Kidney capillary endothelial cell (primary cell): ENCODE measurements around the gene PTGDR2.

Source experiments
- DNase-seq: peaks from one replicate; pipeline ENCODE4 v3.0.0-alpha.2; 2018; ENCODE audit warnings: low spot score

The PTGDR2 gene

DNA sequence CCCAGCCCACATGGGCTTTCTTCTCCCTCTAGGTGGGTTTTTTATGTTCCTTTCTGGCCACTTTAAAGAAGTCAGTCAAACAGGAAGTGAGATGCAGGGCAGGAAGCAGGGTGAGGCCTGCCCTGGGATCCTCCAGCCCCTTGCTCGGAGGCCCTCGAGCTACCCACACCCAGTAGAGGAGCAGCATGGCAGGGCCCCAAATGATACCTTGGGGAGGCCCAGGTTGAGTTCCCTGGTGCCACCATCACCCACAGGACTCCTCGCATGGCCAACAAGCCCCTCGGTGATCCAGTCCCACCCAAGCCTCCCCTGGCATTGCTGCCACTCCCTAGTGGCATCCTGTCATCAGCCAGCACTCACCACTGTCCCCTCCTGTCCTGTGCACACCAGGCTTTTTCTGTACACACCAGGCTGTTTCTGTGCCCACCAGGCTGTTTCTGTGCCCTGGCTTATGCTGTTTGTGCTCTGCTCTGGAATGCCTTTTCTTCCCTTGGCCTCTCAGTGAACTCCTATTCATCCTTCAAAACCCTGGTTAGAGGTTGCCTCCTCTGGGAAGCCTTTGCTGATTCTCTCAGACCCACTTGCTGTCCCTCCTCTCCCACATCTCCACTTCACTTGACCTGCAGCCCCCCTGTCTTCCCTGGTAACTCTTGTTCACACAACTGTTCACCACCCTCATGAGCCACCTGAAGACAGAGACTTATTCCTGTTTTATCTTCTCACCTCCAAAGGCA lies 3.1 kb upstream of the PTGDR2 start:
- no peak for DNase-seq

DNA sequence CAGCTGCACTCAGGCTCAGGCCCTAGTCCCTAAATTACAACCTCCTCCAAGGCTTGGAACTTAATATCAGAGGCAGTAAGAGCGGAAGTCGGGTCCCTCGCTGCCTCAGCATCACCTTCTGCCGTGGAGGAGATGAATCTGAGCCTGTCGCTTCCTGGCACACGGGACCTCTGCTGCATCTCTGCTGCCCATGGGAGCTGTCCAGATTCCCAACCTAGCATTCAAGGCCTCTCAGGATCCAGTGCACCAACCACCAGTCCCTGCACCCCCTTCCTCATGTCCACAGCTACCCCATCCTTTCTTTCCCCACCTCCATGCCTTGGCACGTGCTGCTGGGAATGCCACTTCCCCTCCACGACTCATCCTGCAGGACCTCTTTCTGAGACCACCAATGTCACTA lies 2.5 kb upstream of the PTGDR2 start:
- no peak for DNase-seq

DNA sequence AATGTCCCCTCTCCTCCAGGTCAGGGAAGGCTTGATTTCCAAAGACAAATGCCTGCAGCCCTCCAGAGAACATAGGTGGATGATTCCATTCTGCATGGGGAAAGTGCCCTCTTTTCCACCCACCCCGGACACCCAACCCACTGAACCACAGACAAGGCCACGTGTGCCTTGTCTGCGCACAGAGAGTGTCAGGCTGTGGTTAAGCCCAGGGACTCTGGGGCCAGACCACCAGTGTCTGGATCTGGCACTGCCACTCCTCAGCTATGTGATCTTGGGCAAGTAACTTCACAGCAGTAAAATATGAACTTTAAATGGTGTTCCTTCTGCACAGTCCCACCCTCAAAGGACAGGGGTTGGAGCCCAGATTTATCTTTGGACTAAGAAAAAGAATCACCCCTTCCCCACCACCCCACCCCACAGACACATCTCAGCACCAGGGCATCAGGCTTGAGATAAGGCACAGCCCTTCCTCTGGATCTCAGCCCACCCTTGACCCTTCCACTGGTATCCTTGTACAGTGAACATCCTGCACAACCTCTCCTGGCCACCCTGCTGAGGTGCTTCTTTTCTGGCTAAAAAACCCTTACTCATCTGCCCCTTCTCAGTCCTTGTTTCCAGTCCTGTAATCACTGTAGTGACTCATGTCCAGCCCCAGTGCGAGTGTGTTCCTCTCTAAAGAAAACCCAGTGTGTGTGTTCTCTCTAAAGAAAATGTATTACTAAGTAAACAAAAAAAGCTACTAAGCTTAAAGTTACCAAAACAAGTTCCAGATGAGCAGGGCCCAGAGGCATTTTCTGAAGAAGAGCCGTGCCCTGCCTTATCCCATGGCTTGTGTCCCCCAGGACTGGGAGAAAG lies 1.9 kb upstream of the PTGDR2 start:
- no peak for DNase-seq

DNA sequence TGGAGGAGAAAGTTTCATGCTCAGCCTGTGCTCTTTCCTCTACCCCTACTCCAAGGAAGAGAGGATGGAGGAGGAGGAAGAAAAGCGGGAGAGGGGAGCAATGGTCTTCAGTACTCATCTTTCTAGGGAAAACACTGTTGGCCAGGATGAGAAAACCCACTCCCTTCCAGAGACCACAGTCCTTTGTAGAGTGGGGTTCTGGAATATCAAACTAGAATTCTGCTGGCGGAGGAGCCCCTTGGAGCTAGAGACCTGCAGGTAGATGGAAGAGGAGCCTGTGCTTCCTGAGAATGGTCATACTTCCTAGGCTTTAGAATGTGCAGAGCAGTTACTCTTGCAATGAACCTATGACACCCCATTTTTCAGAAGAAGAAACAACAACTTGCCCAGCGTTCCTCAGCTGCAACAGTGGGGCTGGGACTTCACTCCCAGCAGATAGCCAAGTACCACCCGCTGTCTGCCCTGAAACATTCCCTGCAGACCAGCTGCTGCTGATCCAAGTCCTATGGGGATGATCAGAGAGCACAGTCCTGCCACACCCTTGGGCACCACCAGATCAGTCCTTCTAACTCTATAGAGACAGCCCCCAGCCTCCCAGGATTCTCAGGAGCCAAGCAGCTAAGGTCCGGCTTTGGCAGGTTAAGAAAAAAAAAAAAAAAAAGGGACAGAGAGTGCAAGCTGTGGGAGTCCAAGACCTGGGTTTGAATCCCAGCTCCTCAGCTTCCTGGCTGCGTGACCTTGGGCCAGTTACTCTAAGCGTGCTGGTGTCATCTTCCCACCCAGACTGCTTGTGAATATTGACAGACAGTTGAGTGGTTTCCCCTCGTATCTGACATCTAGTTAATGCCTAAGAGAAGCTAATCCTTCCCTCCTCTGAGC lies 664 bp downstream of the PTGDR2 start:
- no peak for DNase-seq

DNA sequence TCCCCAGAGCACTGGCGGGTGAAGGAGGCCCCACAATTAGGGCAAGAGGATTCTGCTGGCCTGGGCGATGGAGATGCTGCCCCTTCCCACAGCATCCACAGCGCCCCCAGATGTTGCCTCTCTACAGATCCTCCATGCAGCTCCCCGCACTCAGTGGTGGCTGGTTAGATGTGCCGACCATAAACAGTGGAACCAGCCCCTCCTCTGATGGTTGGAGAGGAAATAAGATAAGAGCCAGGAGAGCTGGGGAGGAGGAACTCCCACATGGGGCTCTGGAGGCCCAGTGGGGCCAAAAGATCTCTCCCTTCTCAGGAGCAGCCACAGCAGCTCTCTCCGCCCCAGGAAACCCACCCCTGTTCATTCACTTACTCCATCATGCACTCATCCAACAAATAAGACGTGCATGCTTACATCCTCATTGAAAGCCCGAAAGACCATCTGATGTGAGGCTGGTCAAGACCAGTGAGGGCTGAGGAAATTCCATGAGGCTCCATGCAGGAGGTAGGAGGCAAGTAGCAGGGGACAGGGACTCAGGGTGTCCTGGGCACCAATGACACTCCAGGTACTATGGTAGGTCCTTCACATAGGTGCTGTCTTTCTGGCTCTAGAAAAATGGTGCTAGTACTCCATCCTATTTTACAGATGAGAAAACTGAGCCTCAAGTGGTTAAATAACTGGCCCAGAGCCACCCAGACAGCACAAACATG lies 1.5 kb downstream of the PTGDR2 start:
- no peak for DNase-seq

DNA sequence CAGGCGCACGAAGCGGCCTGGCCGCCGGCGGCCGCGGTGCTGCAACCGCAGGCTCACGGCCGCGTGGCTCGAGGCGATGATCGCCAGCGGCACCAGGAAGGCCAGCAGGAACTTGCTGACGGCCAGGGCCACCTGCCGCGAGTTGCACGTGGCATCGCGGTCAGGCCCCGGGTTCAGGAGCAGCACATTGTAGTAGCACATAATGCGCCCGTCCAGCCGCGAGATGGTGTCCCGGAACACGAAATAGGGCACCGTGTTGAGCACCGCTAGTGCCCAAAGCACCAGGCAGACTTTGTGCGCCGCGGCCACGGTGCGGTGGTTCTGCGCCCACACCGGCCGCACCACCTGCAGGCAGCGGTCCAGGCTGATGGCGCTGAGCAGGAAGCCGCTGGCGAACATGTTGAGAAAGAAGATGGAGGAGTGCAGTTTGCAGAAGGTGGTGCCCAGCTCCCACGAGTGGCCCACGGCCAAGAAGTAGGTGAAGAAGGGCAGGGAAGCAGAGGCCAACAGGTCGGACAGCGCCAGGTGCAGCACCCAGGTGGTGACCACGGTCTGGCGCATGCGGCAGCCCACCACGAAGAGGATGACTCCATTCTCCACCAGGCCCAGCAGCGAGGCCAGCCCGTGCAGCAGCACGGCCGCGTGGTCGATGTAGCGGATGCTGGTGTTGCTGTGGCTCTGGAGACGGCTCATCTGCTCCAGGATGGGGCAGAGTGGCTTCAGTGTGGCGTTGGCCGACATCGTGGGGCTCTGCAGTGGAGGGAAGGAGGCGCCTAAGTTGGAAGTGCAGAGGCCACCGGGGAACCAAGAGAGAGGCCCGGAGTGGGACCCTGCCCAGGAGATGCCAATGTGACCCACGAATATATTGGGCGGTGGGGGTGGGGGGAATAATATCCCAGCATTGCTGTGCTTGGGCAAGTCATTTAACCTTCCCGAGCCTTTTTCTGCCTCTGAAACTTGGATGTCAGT lies 2.5 kb downstream of the PTGDR2 start:
- no peak for DNase-seq

DNA sequence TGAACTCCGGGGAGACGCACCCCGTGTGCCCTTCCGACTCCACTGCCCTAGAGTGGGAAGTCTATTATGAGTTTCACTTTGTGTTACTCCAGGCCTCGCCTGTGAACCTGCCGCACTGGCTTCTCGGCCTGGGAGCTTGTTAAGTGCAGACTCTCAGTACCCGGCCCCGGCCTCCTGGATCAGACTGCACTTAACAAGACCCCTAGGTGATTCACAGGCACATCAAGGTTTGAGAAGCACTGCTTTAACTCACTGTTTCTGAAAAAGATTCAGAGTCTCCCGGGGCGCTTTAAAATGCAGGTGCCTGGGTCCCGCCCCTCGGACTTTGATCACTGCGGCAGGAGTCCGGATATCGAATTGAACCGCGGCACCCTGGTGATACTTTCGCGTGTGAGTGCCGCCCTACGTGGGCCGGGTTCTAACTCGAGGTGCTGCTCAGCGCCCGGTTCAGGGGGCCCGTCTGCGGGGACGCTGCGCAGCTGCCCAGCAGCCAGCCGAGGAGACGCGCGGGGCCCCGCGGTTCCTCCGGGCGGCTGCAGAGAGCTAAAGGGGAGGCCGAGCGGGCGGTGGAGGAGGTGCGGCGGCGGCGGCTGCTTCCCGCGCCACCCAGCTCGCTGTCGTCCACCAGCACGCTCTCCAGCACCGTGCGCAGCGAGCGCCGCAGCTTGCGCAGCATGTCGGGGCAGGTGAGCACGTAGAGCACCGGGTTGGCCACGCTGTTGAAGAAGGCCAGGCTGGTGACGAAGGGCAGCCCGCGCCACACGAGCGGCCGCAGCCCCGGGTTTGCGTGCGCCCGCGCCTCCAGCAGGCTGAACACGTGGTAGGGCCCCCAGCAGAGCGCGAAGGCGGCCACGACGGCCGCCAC lies 3.4 kb downstream of the PTGDR2 start:
- no peak for DNase-seq

DNA sequence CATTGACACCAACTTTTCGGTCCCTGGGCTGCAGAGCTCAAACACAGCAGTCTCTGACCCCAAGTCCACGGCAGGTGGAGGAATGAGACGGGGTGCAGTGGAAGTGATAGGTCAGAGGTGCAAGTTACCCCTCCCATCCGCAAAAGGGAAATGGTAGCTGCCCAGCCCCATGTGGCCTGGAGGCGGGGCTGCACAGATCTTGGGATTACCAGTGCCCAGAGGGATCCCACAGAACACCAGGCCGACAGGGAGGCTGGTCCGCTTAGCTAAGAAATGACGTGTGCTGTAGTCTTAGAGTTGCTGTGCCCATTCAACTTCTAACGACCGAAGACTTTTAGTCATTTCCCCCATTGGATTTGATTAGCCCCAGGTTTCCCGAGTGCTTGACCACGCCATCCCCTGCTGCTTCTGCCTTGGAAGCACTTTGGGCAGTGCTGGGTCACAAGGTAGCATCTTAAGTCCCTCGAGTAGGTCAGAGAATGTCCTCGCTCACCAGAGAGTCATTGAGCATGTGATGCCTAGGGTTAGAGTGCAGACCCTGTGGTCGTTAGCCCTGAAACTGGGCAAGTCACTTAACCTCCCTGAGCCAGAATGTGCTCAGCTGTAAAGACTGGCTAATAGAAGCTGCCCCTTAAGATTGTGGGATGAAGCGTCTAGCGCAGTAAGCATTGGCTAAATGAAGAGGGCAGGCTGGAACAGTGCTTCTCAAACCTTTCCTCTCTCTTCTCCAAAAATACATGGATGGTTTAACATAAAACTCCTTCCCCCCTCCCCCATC lies 4.2 kb downstream of the PTGDR2 start:
- no peak for DNase-seq

DNA sequence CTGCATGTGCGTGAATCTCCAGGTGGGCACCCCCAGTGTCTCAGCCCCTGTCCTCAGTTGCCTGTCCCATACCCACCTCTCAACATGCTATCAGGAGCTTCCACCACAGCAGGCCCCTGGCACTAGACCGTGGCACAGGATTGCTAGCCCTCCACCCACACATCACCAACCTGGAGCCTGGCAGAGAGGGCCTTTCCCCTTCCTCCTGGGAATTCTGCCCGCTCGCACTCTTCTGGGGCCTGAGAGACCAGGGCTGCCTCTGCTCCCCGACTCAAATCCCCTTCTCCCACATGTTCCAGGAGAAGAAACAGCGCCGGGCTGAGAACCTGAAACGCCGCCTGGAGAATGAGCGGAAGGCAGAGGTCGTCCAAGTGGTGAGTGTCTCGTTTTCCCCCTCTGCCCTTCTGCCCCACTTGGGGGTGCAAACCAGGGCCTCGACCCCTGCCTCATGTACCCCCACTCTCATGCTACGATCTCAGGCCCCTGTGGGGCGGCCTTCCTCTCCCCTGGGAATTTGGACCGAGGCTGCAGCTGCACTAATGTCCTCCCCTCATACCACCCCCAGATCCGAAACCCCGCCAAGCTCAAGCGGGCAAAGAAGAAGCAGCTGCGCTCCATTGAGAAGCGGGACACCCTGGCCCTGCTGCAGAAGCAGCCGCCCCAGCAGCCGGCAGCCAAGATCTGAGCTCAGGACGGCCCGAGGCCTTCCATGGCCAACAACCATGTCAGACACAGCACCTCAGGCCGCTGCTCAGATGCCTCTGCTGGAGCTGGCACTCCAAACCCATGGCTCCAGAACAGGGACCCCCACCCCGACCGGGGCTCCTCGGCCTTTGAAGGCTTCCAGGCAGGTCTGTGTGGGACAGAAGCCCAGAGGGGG lies 5.9 kb downstream of the PTGDR2 start:
- DNase-seq: no peak

DNA sequence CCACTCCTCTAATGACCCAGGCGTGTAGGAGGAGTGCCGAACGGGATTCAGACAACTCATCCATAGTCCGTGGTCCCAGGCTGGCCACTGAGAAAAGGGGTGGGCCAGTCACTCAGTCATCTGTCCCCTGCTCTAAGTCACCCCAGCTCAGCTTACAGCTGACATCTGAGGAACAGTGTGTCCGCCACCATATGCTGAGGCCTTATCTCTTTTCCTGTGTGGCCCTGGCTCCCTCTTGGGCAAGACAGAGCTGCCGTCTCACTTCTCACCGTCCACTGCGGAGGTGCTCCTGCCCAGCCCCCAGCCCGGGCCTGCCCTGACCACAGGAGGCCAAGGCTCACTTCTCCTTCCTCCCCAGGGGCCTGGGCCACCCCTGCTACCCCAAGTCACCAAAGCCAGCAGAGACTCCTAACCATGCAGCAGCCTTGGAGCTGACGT lies 7.0 kb downstream of the PTGDR2 start:
- no peak for DNase-seq

DNA sequence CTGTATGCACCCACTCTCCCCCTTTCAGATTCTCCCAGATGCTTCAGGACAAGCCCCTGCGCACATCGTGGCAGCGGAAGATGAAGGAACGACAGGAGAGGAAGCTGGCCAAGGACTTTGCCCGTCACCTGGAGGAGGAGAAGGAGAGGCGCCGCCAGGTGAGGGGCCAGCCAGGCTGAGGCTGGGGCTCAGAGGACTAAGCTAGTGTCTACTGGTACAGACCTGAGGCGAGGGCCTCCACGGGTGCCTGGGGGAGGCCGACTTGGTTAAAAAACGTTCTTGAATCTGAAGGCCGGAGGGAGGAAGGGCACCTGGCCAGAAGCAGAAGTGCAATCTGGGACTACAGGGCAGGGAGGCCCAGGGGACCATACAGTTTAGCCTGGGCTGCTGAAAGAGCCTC lies 7.9 kb downstream of the PTGDR2 start:
- DNase-seq: no peak

DNA sequence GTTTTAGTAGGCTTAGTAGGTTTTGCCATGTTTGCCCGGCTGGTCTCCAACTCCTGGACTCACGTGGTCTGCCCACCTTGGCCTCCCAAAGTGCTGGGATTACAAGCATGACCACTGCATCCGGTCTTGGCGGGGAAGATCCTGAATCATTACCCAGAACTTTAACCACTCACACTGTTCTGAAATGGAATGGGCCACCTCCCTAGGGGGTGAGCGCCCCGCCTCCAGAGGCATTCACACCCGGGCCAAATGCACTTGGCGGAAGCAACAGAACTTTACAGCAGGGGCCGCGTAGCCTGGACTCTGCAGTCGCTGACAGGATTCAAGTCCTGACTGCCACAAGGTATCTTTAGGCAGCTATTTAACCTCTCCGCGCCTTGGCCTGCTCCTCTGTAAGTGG lies 8.5 kb downstream of the PTGDR2 start:
- no peak for DNase-seq

DNA sequence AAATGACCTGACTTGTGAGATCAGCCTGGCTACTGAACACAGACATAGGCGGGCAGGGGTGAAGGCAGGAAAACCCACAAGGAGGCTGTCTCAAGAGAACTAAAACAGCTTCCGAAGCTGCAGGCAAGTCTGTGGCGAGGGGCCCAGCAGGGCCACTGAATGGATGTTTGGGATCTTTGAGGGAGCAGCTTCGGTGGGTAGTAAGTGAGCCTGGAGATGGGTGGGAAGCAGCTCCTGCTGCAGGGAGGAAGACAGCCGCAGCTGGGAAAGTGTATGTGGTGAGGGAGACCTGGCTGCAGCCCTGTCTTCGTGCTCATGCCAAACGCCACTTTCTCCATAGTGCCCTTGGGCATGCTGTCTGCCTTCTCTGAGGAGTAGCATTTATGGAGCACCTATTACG lies 10.4 kb downstream of the PTGDR2 start:
- no peak for DNase-seq

DNA sequence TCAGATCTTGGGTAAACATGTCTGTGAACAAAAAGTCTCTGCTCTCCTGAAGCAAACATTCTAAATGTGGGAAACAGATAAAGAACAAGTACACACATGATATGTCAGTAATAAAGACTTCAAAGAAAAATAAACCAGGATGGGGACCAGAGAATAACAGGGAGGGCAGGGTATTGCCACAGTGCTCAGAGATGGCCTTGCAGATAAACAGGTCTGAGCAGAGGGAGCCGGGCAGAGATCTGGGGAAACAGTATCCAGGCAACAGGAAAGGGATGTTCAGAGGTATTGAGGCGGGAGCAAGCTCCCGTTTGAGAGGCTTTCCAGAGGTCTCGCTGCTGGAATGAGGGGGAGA lies 10.9 kb downstream of the PTGDR2 start:
- no peak for DNase-seq

DNA sequence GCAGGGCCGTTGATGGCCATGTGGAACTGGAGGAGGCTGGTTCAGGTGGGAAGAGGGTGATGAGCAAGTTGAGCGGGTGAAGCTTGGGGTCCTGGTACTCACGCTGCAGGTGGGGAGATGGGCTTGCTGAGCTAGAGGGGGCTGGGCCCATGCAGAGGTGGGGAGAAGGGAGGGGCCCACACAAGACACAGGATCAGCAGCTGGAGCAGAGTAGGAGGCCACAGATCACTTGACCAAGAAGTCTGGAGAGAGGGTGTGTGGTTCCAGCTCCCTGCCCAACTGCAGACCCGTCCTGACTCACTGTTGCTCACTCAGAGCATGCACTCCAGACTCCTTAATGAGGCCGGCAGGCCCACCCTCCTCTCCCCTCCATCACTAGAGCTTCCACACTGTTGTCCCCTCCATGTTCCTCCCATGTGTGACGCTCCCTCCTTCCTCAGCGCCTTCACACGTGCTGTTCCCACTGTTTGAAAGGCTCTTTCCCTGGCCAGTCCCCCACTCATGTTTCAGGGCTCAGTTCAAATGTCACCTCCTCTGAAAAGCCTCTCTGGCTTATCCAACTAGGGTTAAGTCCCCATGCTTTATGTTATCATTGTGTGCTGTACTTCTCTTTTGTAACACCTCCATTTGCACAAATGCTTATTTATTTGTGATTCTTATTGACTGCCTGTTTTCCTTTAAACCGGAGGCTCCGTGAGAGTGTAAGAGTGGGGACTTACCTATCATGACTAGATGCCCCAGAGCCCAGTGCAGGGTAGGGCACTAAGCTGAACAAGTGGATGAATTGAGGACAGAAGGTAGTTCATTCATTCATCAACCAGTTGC lies 11.5 kb downstream of the PTGDR2 start:
- no peak for DNase-seq

DNA sequence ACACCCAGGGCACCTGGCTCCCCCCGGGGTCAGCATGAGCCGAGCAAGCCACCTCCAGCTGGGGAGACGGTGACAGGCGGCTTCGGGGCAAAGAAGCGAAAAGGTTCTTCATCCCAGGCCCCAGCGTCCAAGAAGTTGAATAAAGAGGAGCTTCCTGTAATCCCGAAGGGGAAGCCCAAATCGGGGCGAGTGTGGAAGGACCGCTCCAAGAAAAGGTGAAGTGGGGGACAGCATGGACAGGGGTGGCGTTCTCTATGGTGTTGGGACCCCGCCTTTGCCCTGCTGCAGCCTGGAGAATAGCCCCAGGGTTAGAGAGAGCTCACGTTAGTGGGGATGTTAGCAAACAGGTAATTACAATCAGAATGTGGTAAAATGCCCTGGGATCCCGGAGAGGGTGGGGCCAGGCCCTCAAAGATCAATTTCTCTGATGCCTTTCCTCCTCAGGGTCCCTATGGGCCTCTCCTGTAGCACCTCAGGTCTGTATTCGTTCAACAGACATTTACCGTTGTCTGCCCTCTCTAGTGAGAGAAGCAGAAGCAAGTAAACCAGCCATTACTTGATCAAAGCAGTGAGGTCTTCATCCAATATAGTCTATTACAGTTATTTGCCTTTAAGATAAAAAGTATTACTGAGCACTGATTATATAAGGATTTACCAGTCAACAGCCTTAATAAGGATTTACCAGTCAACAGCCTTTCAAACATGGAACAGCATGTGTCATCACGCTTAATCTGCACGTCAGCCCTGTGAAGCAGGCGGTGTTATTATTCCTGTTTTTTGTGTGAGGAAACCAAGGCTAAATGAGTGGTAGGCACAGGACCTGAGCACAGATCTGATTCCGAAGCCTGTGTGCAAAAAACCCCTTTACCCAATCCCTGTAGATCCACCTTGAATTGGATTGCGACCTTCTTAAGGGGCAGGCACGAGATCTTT lies 12.8 kb downstream of the PTGDR2 start:
- no peak for DNase-seq
